ENCODE results near the gene INCA1.

DNA sequence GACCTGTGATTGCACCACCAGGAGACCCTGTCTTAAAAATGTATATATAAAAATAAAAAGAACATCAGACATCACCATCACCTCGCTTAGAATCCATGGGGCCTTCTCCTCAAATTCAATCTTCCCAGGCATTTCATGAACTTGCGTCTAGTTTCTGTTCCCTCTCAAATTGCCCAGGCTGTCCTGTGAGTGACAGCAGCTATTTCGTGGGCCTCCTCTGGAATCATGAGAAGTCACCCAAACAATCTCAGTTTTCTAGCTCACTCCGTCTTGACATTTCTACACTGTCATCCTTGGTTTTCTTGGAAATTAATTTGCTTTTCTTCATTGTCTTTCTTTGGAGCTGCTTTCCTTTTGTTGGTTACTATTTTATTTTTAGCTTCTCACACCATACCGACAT is 30.6 kb upstream of the INCA1 start:
- TF ChIP-seq, protein P1, sequence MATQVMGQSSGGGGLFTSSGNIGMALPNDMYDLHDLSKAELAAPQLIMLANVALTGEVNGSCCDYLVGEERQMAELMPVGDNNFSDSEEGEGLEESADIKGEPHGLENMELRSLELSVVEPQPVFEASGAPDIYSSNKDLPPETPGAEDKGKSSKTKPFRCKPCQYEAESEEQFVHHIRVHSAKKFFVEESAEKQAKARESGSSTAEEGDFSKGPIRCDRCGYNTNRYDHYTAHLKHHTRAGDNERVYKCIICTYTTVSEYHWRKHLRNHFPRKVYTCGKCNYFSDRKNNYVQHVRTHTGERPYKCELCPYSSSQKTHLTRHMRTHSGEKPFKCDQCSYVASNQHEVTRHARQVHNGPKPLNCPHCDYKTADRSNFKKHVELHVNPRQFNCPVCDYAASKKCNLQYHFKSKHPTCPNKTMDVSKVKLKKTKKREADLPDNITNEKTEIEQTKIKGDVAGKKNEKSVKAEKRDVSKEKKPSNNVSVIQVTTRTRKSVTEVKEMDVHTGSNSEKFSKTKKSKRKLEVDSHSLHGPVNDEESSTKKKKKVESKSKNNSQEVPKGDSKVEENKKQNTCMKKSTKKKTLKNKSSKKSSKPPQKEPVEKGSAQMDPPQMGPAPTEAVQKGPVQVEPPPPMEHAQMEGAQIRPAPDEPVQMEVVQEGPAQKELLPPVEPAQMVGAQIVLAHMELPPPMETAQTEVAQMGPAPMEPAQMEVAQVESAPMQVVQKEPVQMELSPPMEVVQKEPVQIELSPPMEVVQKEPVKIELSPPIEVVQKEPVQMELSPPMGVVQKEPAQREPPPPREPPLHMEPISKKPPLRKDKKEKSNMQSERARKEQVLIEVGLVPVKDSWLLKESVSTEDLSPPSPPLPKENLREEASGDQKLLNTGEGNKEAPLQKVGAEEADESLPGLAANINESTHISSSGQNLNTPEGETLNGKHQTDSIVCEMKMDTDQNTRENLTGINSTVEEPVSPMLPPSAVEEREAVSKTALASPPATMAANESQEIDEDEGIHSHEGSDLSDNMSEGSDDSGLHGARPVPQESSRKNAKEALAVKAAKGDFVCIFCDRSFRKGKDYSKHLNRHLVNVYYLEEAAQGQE (IDR thresholded peaks at IDR 0.05; ENCODE audit: borderline replicate concordance), result no peak
- TF ChIP-seq POLR2AphosphoS5 (IDR thresholded peaks at IDR 0.05) (no peak), SMC3 (conservative IDR thresholded peaks at IDR 0.05; ENCODE audit: poor library complexity) (no peak), TAF1 (IDR thresholded peaks at IDR 0.05; ENCODE audit: low read depth) (no peak), EP300 (conservative IDR thresholded peaks at IDR 0.05; ENCODE audit: poor library complexity, severe bottlenecking) (no peak), EZH2 (IDR thresholded peaks at IDR 0.05; ENCODE audit: borderline replicate concordance, insufficient read depth, low read length, poor library complexity, severe bottlenecking) (no peak)
- TF ChIP-seq, protein P2, sequence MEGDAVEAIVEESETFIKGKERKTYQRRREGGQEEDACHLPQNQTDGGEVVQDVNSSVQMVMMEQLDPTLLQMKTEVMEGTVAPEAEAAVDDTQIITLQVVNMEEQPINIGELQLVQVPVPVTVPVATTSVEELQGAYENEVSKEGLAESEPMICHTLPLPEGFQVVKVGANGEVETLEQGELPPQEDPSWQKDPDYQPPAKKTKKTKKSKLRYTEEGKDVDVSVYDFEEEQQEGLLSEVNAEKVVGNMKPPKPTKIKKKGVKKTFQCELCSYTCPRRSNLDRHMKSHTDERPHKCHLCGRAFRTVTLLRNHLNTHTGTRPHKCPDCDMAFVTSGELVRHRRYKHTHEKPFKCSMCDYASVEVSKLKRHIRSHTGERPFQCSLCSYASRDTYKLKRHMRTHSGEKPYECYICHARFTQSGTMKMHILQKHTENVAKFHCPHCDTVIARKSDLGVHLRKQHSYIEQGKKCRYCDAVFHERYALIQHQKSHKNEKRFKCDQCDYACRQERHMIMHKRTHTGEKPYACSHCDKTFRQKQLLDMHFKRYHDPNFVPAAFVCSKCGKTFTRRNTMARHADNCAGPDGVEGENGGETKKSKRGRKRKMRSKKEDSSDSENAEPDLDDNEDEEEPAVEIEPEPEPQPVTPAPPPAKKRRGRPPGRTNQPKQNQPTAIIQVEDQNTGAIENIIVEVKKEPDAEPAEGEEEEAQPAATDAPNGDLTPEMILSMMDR (IDR thresholded peaks at IDR 0.05; ENCODE audit: poor library complexity, severe bottlenecking), result no peak

Data from neural cell (in vitro differentiated cells).